Gastrocnemius medialis (tissue), 4 donors: ENCODE results near the gene UNC13B. TPM values are rescaled to one million over a fixed set of nuclear protein-coding genes. Genes with fewer than 3 reads are reported as not detected.
"Not testable (repeated sequence)": the region's sequence is repeated elsewhere in the genome, so short reads cannot be mapped to it uniquely, and the experiment has no call there.

Source experiments
- ATAC-seq, 2 donors: fragments of 150-250 bp; one replicate each; pipeline ENCODE4 v1.9.1; 2016
- DNase-seq, 2 donors: peaks; one replicate each; pipeline ENCODE4 v3.0.0-alpha.2; 2019
- H3K27ac ChIP-seq, 4 donors: fragments of 200-600 bp; sonication (generic); 1 replicate in 1 of 4; 2 replicates in 3 of 4; pipeline ENCODE4 v1.5.1; 2016 to 2018; ENCODE audit warnings: mild to moderate bottlenecking in 2 of 4, moderate library complexity in 1 of 4
- H3K27me3 ChIP-seq, 3 donors: fragments of 200-600 bp; sonication (generic) in 2 of 3; 1 replicate in 1 of 3; 2 replicates in 2 of 3; pipeline versions ENCODE4 v1.5.1 to v1.6.0; 2016 to 2019; ENCODE audit warnings: mild to moderate bottlenecking in 1 of 3, moderate library complexity in 1 of 3
- H3K36me3 ChIP-seq, 2 donors: fragments of 200-600 bp; sonication (generic) in 1 of 2; one replicate each; pipeline ENCODE4 v1.5.1; 2017 to 2018
- H3K4me1 ChIP-seq, 2 donors: fragments of 200-600 bp; sonication (generic) in 1 of 2; one replicate each; pipeline ENCODE4 v1.5.1; 2016 to 2017; ENCODE audit warnings: mild to moderate bottlenecking in 2 of 2
- H3K4me3 ChIP-seq, 4 donors: fragments of 200-600 bp; sonication (generic) in 3 of 4; 1 replicate in 1 of 4; 2 replicates in 3 of 4; pipeline ENCODE4 v1.5.1; 2016 to 2019; ENCODE audit warnings: mild to moderate bottlenecking in 2 of 4
- H3K9me3 ChIP-seq, 3 donors: fragments of 200-600 bp; sonication (generic) in 2 of 3; 1 replicate in 1 of 3; 2 replicates in 2 of 3; pipeline ENCODE4 v1.5.1; 2016 to 2019
- POLR2A ChIP-seq, 2 donors: fragments of 450-650 bp; IDR thresholded peaks; one replicate each; pipeline ENCODE4 v1.6.1; 2017; ENCODE audit warnings: antibody characterized with exemption in 2 of 2, mild to moderate bottlenecking in 2 of 2, moderate library complexity in 2 of 2
- in situ Hi-C, 4 donors: fragments of 200-750 bp; cut with MboI; loops; one replicate each; pipeline versions ENCODE4 v1.15.0 to v1.8.0; 2017; ENCODE audit warnings: low sequenced_read_pairs in 4 of 4
- intact Hi-C: fragments of 100-400 bp; cut with DNase I; formaldehyde crosslinking; loops from one replicate; pipeline ENCODE4 v1.15.1; 2023; ENCODE audit warnings: low total_unique reads
- total RNA-seq, 4 donors: library from RNA; depleted of rRNA; stranded (reverse); fragments of >200 nt; gene quantifications; one replicate each; pipeline versions ENCODE4 v1.1.0 to v1.2.3, GENCODE V29; 2016
- TF ChIP-seq, protein P1 (sequence below), 5 experiments: fragments of 450-650 bp in 3 of 5; fragments of 200-600 bp in 2 of 5; sonication (generic) in 2 of 5; IDR thresholded peaks in 4 of 5; conservative IDR thresholded peaks in 1 of 5; 1 replicate in 4 of 5; 2 replicates in 1 of 5; pipeline ENCODE4 v1.5.1; 2016 to 2019; ENCODE audit warnings: antibody characterized with exemption in 5 of 5, mild to moderate bottlenecking in 3 of 5, moderate library complexity in 3 of 5

The UNC13B gene
- total RNA-seq, 4 donors from 2014 or later, result 7.5 to 17.5 (median 13.1) TPM

DNA sequence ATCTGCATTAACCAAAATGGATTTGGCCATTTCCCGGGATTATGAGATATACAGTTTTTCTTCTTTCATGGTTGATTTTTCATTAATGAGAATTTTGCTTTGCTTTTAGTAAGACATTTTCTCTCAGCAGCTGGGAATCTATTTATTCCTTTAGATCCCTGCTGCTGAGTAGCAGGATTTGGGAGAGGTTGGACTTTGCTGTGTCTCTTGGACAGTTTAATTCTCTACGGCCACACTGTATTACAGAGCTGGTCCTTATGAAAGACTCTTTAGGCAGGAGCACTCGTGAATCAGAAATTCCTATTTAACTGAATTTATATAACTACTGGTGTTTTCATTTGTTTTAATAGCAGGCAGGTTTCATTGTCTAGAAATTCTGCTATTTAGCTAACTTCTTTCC lies 1.6 kb downstream of the UNC13B start:
- in situ Hi-C loops, result loop anchor here in 1 of 4 donors (5.0 kb wide), 1 partner anchor 46 kb away; the partner anchor contains the start of gene ATOSB
- Histone ChIP-seq H3K9me3 (no peaks in the 10 kb centered on the region), H3K4me1 (peaks cover 23 to 35% of the 10 kb centered on the region in 2 donors), H3K4me3 (peak overlapping the region in 3 of 4 donors; percentile 80 to 93 (median 91)), H3K27ac (peak overlapping the region; percentile 92 to 99 (median 96)), H3K27me3 (no peaks in the 10 kb centered on the region), H3K36me3 (no peaks in the 10 kb centered on the region)
- TF ChIP-seq, protein P1, sequence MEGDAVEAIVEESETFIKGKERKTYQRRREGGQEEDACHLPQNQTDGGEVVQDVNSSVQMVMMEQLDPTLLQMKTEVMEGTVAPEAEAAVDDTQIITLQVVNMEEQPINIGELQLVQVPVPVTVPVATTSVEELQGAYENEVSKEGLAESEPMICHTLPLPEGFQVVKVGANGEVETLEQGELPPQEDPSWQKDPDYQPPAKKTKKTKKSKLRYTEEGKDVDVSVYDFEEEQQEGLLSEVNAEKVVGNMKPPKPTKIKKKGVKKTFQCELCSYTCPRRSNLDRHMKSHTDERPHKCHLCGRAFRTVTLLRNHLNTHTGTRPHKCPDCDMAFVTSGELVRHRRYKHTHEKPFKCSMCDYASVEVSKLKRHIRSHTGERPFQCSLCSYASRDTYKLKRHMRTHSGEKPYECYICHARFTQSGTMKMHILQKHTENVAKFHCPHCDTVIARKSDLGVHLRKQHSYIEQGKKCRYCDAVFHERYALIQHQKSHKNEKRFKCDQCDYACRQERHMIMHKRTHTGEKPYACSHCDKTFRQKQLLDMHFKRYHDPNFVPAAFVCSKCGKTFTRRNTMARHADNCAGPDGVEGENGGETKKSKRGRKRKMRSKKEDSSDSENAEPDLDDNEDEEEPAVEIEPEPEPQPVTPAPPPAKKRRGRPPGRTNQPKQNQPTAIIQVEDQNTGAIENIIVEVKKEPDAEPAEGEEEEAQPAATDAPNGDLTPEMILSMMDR (IDR thresholded peaks at IDR 0.05 in 4 of 5, conservative IDR thresholded peaks at IDR 0.05 in 1 of 5), result no peak
- TF ChIP-seq POLR2A (IDR thresholded peaks at IDR 0.05), result no peak
- intact Hi-C loops, result loop anchor here (5.0 kb wide), 2 partner anchors 114 to 214 kb away; no protein-coding TSS in a partner anchor
- no peak for DNase-seq
- ATAC-seq, result no peak

DNA sequence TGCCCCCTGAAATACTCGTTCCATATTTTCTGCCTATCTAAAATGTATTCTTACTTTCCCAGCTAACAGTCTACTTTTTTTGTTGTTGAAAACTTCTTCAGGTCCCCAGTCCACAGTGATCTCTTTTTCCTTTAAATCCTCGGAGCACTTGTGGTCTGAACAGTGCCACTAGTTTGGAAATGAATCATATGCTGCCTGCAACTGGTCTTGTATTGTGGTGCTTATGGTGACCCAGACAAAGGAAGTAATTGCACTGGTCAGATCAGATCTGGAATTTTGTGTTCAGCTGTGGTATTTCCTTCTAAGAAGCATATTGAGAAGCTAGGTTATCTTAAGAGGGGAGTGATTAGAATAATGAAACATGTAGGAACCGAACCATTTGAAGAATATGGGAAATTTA lies 2.9 kb downstream of the UNC13B start:
- intact Hi-C loops (loop anchor here (5.0 kb wide), 2 partner anchors 113 to 213 kb away; no protein-coding TSS in a partner anchor), in situ Hi-C loops (loop anchor here in 1 of 4 donors (5.0 kb wide), 1 partner anchor 47 kb away; the partner anchor contains the start of gene ATOSB)
- DNase-seq (no peak), ATAC-seq (no peak)
- Histone ChIP-seq H3K9me3 (no peaks in the 10 kb centered on the region), H3K27me3 (no peaks in the 10 kb centered on the region), H3K4me1 (peaks cover 23 to 39% of the 10 kb centered on the region in 2 donors), H3K27ac (peak overlapping the region in 3 of 4 donors; percentile 8 to 99 (median 34)), H3K4me3 (no peak overlapping the region), H3K36me3 (no peaks in the 10 kb centered on the region)
- no peak for TF ChIP-seq POLR2A (IDR thresholded peaks at IDR 0.05)
- TF ChIP-seq, protein P1 (IDR thresholded peaks at IDR 0.05 in 4 of 5, conservative IDR thresholded peaks at IDR 0.05 in 1 of 5), result no peak

DNA sequence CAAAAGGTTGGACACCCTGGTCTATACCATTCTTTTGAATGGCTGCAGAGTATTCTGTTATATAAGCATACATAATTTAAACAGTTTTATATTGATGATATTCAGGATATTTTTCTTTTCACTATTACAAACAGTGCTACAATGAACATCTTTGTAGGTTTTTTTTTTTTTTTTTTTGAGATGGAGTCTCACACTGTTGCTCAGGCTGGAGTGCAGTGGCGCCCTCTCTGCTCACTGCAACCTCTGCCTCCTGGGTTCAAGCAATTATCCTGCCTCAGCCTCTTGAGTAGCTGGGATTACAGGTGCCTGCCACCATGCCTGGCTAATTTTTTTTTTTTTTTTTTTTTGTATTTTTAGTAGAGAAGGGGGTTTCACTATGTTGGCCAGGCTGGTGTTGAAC lies 5.6 kb downstream of the UNC13B start:
- ATAC-seq, H3K9me3 ChIP-seq, in situ Hi-C loops, H3K27me3 ChIP-seq, intact Hi-C loops, H3K27ac ChIP-seq, H3K4me3 ChIP-seq, H3K36me3 ChIP-seq, DNase-seq: not testable (repeated sequence)
- peaks cover 25 to 44% of the 10 kb centered on the region in 2 donors for H3K4me1 ChIP-seq

DNA sequence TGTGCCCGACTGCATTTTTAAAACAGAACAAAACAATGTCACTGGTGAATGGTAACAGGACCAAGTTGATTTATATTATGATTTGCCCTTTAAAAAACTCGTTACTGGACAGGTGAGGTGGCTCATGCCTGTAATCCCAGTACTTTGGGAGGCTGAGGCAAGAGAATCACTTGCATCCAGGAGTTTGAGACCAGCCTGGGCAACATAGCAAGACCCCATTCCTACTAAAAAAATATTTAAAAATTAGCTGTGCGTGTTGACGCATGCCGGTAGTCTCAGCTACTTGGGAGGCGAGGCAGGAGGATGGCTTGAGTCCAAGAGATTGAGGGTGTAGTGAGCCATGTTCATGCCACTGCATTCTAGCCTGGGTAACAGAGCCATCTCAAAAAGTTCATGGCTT lies 7.2 kb downstream of the UNC13B start:
- in situ Hi-C loops, result no loop called here
- H3K4me3 ChIP-seq, result no peak overlapping the region
- intact Hi-C loops, result no loop called here
- DNase-seq (no peak), ATAC-seq (no peak)
- H3K27ac ChIP-seq, result no peak overlapping the region
- no peaks in the 10 kb centered on the region for H3K36me3 ChIP-seq
- no peak for TF ChIP-seq POLR2A (IDR thresholded peaks at IDR 0.05)
- TF ChIP-seq, protein P1 (IDR thresholded peaks at IDR 0.05 in 4 of 5, conservative IDR thresholded peaks at IDR 0.05 in 1 of 5), result no peak
- no peaks in the 10 kb centered on the region for H3K9me3 ChIP-seq
- H3K27me3 ChIP-seq, result no peaks in the 10 kb centered on the region
- peaks cover 21 to 38% of the 10 kb centered on the region in 2 donors for H3K4me1 ChIP-seq

DNA sequence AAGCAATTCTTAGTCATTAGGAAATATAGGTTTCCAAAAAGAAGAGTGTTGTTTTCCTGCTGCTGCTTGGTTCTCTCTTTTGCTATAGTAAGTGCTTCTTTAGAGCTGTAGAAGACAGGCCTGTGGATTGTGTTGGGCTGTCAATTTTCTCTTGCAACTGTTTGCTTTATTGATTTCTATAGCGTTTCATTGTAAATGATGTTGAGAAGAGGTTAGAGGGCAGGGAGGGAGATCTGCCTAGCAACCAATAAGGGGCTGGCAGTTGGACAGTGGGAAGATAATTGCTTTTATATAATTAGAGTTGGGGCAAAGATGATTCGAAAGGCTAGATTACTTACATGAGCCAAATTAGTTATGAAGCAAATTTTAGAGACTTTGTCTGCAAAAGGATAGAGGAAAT lies 11.1 kb downstream of the UNC13B start:
- ATAC-seq (no peak), DNase-seq (no peak)
- H3K36me3 ChIP-seq, result no peaks in the 10 kb centered on the region
- intact Hi-C loops, result no loop called here
- H3K4me3 ChIP-seq, result no peak overlapping the region
- no peaks in the 10 kb centered on the region for H3K9me3 ChIP-seq
- in situ Hi-C loops, result no loop called here
- no peak overlapping the region for H3K27ac ChIP-seq
- peaks cover 9 to 18% of the 10 kb centered on the region in 2 donors for H3K4me1 ChIP-seq
- no peaks in the 10 kb centered on the region for H3K27me3 ChIP-seq
- TF ChIP-seq, protein P1 (IDR thresholded peaks at IDR 0.05 in 4 of 5, conservative IDR thresholded peaks at IDR 0.05 in 1 of 5), result no peak
- TF ChIP-seq POLR2A (IDR thresholded peaks at IDR 0.05), result no peak
